HepG2 (cell line): ENCODE measurements around the gene FAM234B. TPM values are rescaled to one million over a fixed set of nuclear protein-coding genes. Genes with fewer than 3 reads are reported as not detected.

Experiments used
- ATAC-seq: fragments of 200-7000 bp; cut with Tn5 transposase; 3 replicates; pipeline ENCODE4 v1.9.1; 2020; ENCODE audit warnings: mild to moderate bottlenecking, moderate library complexity
- BruUV-seq: library from RNA; stranded (reverse); fragments of 400-500 nt; replicated peaks from 2 replicates; lab custom pipeline; 2021; lab: Mats Ljungman, UMichigan
- CTCF ChIA-PET: fragments of 300-600 bp; formaldehyde crosslinking; extraction: SDS; loops from one replicate; lab custom pipeline; 2021; ENCODE audit warnings: low total read pairs, inconsistent platforms, low intra/inter-chr PET ratio; lab: Yijun Ruan, JAX
- POLR2A ChIA-PET: fragments of 350-600 bp; sonication (Branson Sonifier 250); formaldehyde crosslinking; loops from one replicate; lab custom pipeline; 2020; ENCODE audit warnings: antibody characterized with exemption, inconsistent platforms; lab: Yijun Ruan, JAX
- DNase-seq: peaks from one replicate; pipeline ENCODE4 v3.0.0-alpha.2; 2015; ENCODE audit warnings: low spot score
- FAIRE-seq: peaks from 3 replicates; lab custom pipeline; 2011; peaks lifted over from hg19 to GRCh38; lab: Jason Lieb, UNC
- H2AFZ ChIP-seq: one replicate; pipeline ENCODE4 v1.6.1; 2011; ENCODE audit warnings: low read length, inconsistent platforms
- H3K27ac ChIP-seq: fragments of 300-600 bp; 3 replicates; pipeline ENCODE4 v1.8.0; 2011; ENCODE audit warnings: mixed run types, mild to moderate bottlenecking, mixed read lengths, low read length, inconsistent platforms; ENCODE audit not compliant: insufficient read depth; ENCODE audit errors: extremely low read length
- H3K27me3 ChIP-seq, 2 experiments: fragments of 200-600 bp in 1 of 2; 2 replicates in 1 of 2; 3 replicates in 1 of 2; pipeline versions ENCODE4 v1.6.0 to v1.8.0; 2011; ENCODE audit warnings: low read length in 2 of 2, mild to moderate bottlenecking in 2 of 2, moderate library complexity in 2 of 2, inconsistent platforms in 1 of 2; ENCODE audit not compliant: insufficient read depth in 2 of 2, control insufficient read depth in 1 of 2
- H3K36me3 ChIP-seq, 2 experiments: fragments of 200-600 bp in 1 of 2; replicated peaks in 1 of 2; 2 replicates in 1 of 2; 3 replicates in 1 of 2; pipeline versions ENCODE4 v1.5.1 to v1.8.0; 2011; ENCODE audit warnings: low read length in 2 of 2, inconsistent platforms in 1 of 2; ENCODE audit not compliant: insufficient read depth in 2 of 2, control insufficient read depth in 1 of 2
- H3K4me1 ChIP-seq: 2 replicates; pipeline ENCODE4 v1.5.1; 2012; ENCODE audit warnings: low read length, inconsistent platforms; ENCODE audit not compliant: insufficient read depth
- H3K4me2 ChIP-seq: 2 replicates; pipeline ENCODE4 v1.6.0; 2011; ENCODE audit warnings: low read depth, low read length, inconsistent platforms
- H3K4me3 ChIP-seq, 3 experiments: fragments of 200-600 bp in 1 of 3; sonication (generic), shearing (Covaris generic) in 1 of 3; replicated peaks in 1 of 3; 2 replicates each; pipeline ENCODE4 v1.5.1; 2011 to 2016; ENCODE audit warnings: low read length in 3 of 3, inconsistent platforms in 2 of 3, low read depth in 2 of 3, mild to moderate bottlenecking in 2 of 3, control low read depth in 1 of 3, mixed read lengths in 1 of 3; ENCODE audit not compliant: insufficient read depth in 1 of 3
- H3K79me2 ChIP-seq: one replicate; pipeline ENCODE4 v1.6.1; 2011; ENCODE audit warnings: low read length, inconsistent platforms; ENCODE audit not compliant: insufficient read depth
- H3K9ac ChIP-seq: 2 replicates; pipeline ENCODE4 v1.6.0; 2011; ENCODE audit warnings: mild to moderate bottlenecking, low read depth, low read length, inconsistent platforms; ENCODE audit not compliant: insufficient read depth
- H3K9me3 ChIP-seq: 2 replicates; pipeline ENCODE4 v1.5.1; 2012; ENCODE audit warnings: mild to moderate bottlenecking, low read length
- H4K20me1 ChIP-seq: 2 replicates; pipeline ENCODE4 v1.6.0; 2011; ENCODE audit warnings: inconsistent platforms, mild to moderate bottlenecking, low read length, moderate library complexity; ENCODE audit not compliant: insufficient read depth
- HMG20B ChIP-seq: conservative IDR thresholded peaks from 2 replicates; pipeline ENCODE4 v1.6.1; 2016; ENCODE audit warnings: missing genetic modification reagents, missing compliant biosample characterization
- HOXD1 ChIP-seq: sonication (generic); formaldehyde crosslinking; IDR thresholded peaks from 2 replicates; pipeline ENCODE4 v1.5.0; 2020; ENCODE audit warnings: missing genetic modification reagents
- IRF2 ChIP-seq: IDR thresholded peaks from 2 replicates; pipeline ENCODE4 v1.6.1; 2018; ENCODE audit warnings: missing genetic modification reagents, missing compliant biosample characterization
- MBNL3 ChIP-seq: fragments of 250-450 bp; sonication (Bioruptor Pico); conservative IDR thresholded peaks from 2 replicates; pipeline ENCODE4 v1.8.0; 2022; ENCODE audit warnings: mild to moderate bottlenecking, inconsistent platforms
- NRL ChIP-seq: sonication (generic); formaldehyde crosslinking; IDR thresholded peaks from 2 replicates; pipeline ENCODE4 v1.5.0; 2020; ENCODE audit warnings: missing genetic modification reagents, mild to moderate bottlenecking, moderate library complexity, borderline replicate concordance
- SP4 ChIP-seq: sonication (generic); formaldehyde crosslinking; IDR thresholded peaks from 2 replicates; pipeline ENCODE4 v1.8.1; 2023; ENCODE audit warnings: mild to moderate bottlenecking, missing genetic modification reagents
- TAF1 ChIP-seq: sonication (generic); formaldehyde crosslinking; IDR thresholded peaks from 2 replicates; pipeline ENCODE4 v1.4.0; 2020; ENCODE audit warnings: missing genetic modification reagents
- ZNF333 ChIP-seq: sonication (generic); formaldehyde crosslinking; IDR thresholded peaks from 2 replicates; pipeline ENCODE4 v1.4.0; 2020; ENCODE audit warnings: mild to moderate bottlenecking, missing genetic modification reagents, borderline replicate concordance
- ZNF577 ChIP-seq: sonication (generic); formaldehyde crosslinking; IDR thresholded peaks from 2 replicates; pipeline ENCODE4 v1.4.0; 2020; ENCODE audit warnings: mild to moderate bottlenecking, low read depth, missing genetic modification reagents, borderline replicate concordance
- WGBS: methylation state at CpG from one replicate; pipeline ENCODE4 v1.1.6; 2017; ENCODE audit warnings: low lambda C conversion rate; 5-methylcytosine and 5-hydroxymethylcytosine counted together
- in situ Hi-C: cut with HindIII; loops from 2 replicates; pipeline ENCODE4 v1.10.0; 2017; ENCODE audit warnings: low pct_unique_long_range_greater_than_20kb; ENCODE audit not compliant: extremely low pct_ligation_motif_present
- intact Hi-C: fragments of 100-400 bp; cut with micrococcal nuclease; formaldehyde crosslinking; loops from one replicate; pipeline ENCODE4 v1.10.0; 2022; ENCODE audit not compliant: unreplicated experiment
- polyA plus RNA-seq, 8 experiments: library from polyadenylated mRNA; depleted of rRNA in 3 of 8; stranded (reverse) in 7 of 8; unstranded in 1 of 8; fragments of >200 nt; fragmentation: Illumina TruSeq in 4 of 8; extraction: Trizol in 4 of 8; gene quantifications; 2 replicates each; pipeline versions ENCODE4 v1.2.1 to v1.2.3, GENCODE V29; 2011 to 2016; ENCODE audit warnings: low read depth in 4 of 8, missing spikeins in 1 of 8, mixed read lengths in 1 of 8; ENCODE audit not compliant: insufficient read depth in 1 of 8
- total RNA-seq, 5 experiments: library from RNA; depleted of rRNA; stranded (reverse); fragments of >200 nt; fragmentation: Illumina TruSeq; extraction: Trizol; gene quantifications; 2 replicates each; pipeline ENCODE4 v1.2.3, GENCODE V29; 2016; ENCODE audit warnings: low read depth in 1 of 5
- TF ChIP-seq, protein P1 (sequence below): sonication (generic); formaldehyde crosslinking; IDR thresholded peaks from 2 replicates; pipeline ENCODE4 v1.4.0; 2020; ENCODE audit warnings: missing genetic modification reagents
- TF ChIP-seq, protein P2 (sequence below): sonication (generic); formaldehyde crosslinking; IDR thresholded peaks from 2 replicates; pipeline ENCODE4 v1.4.0; 2020; ENCODE audit warnings: mild to moderate bottlenecking, low read depth, missing genetic modification reagents
- TF ChIP-seq, protein P3 (sequence below): sonication (generic); formaldehyde crosslinking; IDR thresholded peaks from 2 replicates; pipeline ENCODE4 v1.5.0; 2020; ENCODE audit warnings: missing genetic modification reagents, mild to moderate bottlenecking, borderline replicate concordance
- TF ChIP-seq, protein P4 (sequence below): sonication (generic); formaldehyde crosslinking; IDR thresholded peaks from 2 replicates; pipeline ENCODE4 v1.5.0; 2020; ENCODE audit warnings: mild to moderate bottlenecking, missing genetic modification reagents
- TF ChIP-seq, protein P5 (sequence below): sonication (generic); formaldehyde crosslinking; IDR thresholded peaks from 2 replicates; pipeline ENCODE4 v1.4.0; 2020; ENCODE audit warnings: mild to moderate bottlenecking, low read depth, missing genetic modification reagents

FAM234B gene
- total and polyA plus RNA-seq, 2 of the 13 experiments (the other 11 are each of a cell fraction or from before 2014, with no cell fraction given): 7.8 to 13.8 TPM

DNA sequence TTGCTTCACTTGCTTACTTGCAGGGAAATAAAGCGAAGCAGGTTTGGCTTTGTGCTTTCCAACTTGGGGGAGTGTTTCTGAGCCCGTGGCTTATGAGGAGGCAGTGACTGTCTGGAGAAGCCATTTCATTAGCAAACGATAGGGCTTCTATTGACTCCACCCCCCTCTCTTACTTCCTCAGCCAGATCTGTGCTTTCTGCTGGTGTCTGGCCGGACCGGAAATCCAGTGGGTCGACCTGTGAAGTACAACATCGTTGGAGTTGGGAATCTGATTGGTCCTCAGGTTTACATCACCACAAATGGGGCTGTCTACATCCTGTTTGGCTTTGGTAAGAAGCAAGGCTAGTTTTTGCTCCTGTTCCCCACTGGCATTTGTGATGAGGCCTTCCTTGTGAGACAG, 22.3 kb downstream of the FAM234B start:
- Histone ChIP-seq H3K4me2 (no peak overlapping the region), H2AFZ (no peak overlapping the region), H3K9me3 (no peaks in the 10 kb centered on the region), H3K36me3 (peaks cover 4 to 27% of the 10 kb centered on the region in 2 experiments; a peak in 4 of 5 replicates), H3K4me3 (no peak overlapping the region), H3K4me1 (no peaks in the 10 kb centered on the region), H3K9ac (no peak overlapping the region), H3K79me2 (no peaks in the 10 kb centered on the region), H4K20me1 (no peaks in the 10 kb centered on the region), H3K27ac (no peak overlapping the region), H3K27me3 (no peaks in the 10 kb centered on the region)
- ATAC-seq: no peak
- CTCF ChIA-PET: no interaction called here
- FAIRE-seq: no peak
- TF ChIP-seq ZNF577: no peak
- TF ChIP-seq, protein P1, sequence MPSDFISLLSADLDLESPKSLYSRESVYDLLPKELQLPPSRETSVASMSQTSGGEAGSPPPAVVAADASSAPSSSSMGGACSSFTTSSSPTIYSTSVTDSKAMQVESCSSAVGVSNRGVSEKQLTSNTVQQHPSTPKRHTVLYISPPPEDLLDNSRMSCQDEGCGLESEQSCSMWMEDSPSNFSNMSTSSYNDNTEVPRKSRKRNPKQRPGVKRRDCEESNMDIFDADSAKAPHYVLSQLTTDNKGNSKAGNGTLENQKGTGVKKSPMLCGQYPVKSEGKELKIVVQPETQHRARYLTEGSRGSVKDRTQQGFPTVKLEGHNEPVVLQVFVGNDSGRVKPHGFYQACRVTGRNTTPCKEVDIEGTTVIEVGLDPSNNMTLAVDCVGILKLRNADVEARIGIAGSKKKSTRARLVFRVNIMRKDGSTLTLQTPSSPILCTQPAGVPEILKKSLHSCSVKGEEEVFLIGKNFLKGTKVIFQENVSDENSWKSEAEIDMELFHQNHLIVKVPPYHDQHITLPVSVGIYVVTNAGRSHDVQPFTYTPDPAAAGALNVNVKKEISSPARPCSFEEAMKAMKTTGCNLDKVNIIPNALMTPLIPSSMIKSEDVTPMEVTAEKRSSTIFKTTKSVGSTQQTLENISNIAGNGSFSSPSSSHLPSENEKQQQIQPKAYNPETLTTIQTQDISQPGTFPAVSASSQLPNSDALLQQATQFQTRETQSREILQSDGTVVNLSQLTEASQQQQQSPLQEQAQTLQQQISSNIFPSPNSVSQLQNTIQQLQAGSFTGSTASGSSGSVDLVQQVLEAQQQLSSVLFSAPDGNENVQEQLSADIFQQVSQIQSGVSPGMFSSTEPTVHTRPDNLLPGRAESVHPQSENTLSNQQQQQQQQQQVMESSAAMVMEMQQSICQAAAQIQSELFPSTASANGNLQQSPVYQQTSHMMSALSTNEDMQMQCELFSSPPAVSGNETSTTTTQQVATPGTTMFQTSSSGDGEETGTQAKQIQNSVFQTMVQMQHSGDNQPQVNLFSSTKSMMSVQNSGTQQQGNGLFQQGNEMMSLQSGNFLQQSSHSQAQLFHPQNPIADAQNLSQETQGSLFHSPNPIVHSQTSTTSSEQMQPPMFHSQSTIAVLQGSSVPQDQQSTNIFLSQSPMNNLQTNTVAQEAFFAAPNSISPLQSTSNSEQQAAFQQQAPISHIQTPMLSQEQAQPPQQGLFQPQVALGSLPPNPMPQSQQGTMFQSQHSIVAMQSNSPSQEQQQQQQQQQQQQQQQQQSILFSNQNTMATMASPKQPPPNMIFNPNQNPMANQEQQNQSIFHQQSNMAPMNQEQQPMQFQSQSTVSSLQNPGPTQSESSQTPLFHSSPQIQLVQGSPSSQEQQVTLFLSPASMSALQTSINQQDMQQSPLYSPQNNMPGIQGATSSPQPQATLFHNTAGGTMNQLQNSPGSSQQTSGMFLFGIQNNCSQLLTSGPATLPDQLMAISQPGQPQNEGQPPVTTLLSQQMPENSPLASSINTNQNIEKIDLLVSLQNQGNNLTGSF (CRISPR knock-in tag): no peak
- TF ChIP-seq, protein P2, sequence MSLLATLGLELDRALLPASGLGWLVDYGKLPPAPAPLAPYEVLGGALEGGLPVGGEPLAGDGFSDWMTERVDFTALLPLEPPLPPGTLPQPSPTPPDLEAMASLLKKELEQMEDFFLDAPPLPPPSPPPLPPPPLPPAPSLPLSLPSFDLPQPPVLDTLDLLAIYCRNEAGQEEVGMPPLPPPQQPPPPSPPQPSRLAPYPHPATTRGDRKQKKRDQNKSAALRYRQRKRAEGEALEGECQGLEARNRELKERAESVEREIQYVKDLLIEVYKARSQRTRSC (CRISPR knock-in tag): no peak
- no peak for TF ChIP-seq NRL (CRISPR knock-in tag)
- TF ChIP-seq TAF1: no peak
- TF ChIP-seq HOXD1 (CRISPR knock-in tag): no peak
- no peak for TF ChIP-seq HMG20B (CRISPR knock-in tag)
- no peak for TF ChIP-seq ZNF333
- TF ChIP-seq, protein P3, sequence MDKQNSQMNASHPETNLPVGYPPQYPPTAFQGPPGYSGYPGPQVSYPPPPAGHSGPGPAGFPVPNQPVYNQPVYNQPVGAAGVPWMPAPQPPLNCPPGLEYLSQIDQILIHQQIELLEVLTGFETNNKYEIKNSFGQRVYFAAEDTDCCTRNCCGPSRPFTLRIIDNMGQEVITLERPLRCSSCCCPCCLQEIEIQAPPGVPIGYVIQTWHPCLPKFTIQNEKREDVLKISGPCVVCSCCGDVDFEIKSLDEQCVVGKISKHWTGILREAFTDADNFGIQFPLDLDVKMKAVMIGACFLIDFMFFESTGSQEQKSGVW (CRISPR knock-in tag): no peak
- TF ChIP-seq IRF2 (CRISPR knock-in tag): no peak
- TF ChIP-seq, protein P4, sequence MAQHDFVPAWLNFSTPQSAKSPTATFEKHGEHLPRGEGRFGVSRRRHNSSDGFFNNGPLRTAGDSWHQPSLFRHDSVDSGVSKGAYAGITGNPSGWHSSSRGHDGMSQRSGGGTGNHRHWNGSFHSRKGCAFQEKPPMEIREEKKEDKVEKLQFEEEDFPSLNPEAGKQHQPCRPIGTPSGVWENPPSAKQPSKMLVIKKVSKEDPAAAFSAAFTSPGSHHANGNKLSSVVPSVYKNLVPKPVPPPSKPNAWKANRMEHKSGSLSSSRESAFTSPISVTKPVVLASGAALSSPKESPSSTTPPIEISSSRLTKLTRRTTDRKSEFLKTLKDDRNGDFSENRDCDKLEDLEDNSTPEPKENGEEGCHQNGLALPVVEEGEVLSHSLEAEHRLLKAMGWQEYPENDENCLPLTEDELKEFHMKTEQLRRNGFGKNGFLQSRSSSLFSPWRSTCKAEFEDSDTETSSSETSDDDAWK (CRISPR knock-in tag): no peak
- TF ChIP-seq, protein P5, sequence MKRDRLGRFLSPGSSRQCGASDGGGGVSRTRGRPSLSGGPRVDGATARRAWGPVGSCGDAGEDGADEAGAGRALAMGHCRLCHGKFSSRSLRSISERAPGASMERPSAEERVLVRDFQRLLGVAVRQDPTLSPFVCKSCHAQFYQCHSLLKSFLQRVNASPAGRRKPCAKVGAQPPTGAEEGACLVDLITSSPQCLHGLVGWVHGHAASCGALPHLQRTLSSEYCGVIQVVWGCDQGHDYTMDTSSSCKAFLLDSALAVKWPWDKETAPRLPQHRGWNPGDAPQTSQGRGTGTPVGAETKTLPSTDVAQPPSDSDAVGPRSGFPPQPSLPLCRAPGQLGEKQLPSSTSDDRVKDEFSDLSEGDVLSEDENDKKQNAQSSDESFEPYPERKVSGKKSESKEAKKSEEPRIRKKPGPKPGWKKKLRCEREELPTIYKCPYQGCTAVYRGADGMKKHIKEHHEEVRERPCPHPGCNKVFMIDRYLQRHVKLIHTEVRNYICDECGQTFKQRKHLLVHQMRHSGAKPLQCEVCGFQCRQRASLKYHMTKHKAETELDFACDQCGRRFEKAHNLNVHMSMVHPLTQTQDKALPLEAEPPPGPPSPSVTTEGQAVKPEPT: no peak
- TF ChIP-seq SP4 (CRISPR knock-in tag): no peak
- TF ChIP-seq MBNL3 (CRISPR knock-in tag): no peak
- POLR2A ChIA-PET: no interaction called here
- 80% methylated on average over 7 of the region's 7 CpGs for WGBS
- intact Hi-C loops: loop anchor here (1.0 kb wide), 1 partner anchor 11 kb away; no protein-coding TSS in a partner anchor
- DNase-seq: no peak
- BruUV-seq: no TSS peak
- in situ Hi-C loops: no loop called here
